H1 (cell line): ENCODE data around the gene ICE1. TPM values are rescaled to one million over a fixed set of nuclear protein-coding genes. Genes with fewer than 3 reads are reported as not detected.

Experiments used
- BCL11A ChIP-seq, 2 experiments: IDR thresholded peaks; one replicate each; pipeline ENCODE4 v1.6.1; 2011; ENCODE audit warnings: low read depth in 2 of 2, low read length in 2 of 2, mild to moderate bottlenecking in 2 of 2
- BRCA1 ChIP-seq: IDR thresholded peaks from 2 replicates; pipeline ENCODE4 v1.6.1; 2012; ENCODE audit warnings: low read depth, low read length, improper control_type of control experiment
- CTCF ChIP-seq, 3 experiments: IDR thresholded peaks; 1 replicate in 2 of 3; 2 replicates in 1 of 3; pipeline versions ENCODE4 v1.5.1 to v1.6.1; 2011; ENCODE audit warnings: low read length in 3 of 3, mild to moderate bottlenecking in 3 of 3, inconsistent platforms in 2 of 3, low read depth in 1 of 3, moderate library complexity in 1 of 3; ENCODE audit not compliant: insufficient read depth in 1 of 3; ENCODE audit errors: control extremely low read depth in 1 of 3
- EZH2 ChIP-seq: fragments of 200-600 bp; sonication (generic); IDR thresholded peaks from 2 replicates; pipeline ENCODE4 v1.7.1; 2012; ENCODE audit warnings: low read depth, mild to moderate bottlenecking, moderate library complexity, low read length, inconsistent platforms; ENCODE audit not compliant: severe bottlenecking
- HDAC6 ChIP-seq: IDR thresholded peaks from one replicate; pipeline ENCODE4 v1.7.1; 2012; ENCODE audit warnings: low read depth, mild to moderate bottlenecking, inconsistent platforms, low read length, moderate library complexity
- NRF1 ChIP-seq: IDR thresholded peaks from 2 replicates; pipeline ENCODE4 v1.6.1; 2011; ENCODE audit warnings: mild to moderate bottlenecking, low read depth, low read length, improper control_type of control experiment
- POLR2AphosphoS5 ChIP-seq: IDR thresholded peaks from 2 replicates; pipeline ENCODE4 v1.6.1; 2011; ENCODE audit warnings: low read depth, low read length
- SAP30 ChIP-seq: fragments of 300-600 bp; sonication (generic); IDR thresholded peaks from 2 replicates; pipeline ENCODE4 v1.7.1; 2012; ENCODE audit warnings: low read length, moderate library complexity, mild to moderate bottlenecking, inconsistent platforms; ENCODE audit not compliant: insufficient read depth, insufficient replicate concordance
- YY1 ChIP-seq: IDR thresholded peaks from 2 replicates; pipeline ENCODE4 v1.6.1; 2011; ENCODE audit warnings: low read depth, mild to moderate bottlenecking, low read length
- polyA plus RNA-seq, 7 experiments: library from polyadenylated mRNA; depleted of rRNA in 3 of 7; stranded (reverse) in 5 of 7; unstranded in 2 of 7; fragments of >200 nt in 5 of 7; fragments of 200-250 nt in 2 of 7; gene quantifications; 1 replicate in 5 of 7; 2 replicates in 1 of 7; 4 replicates in 1 of 7; pipeline versions ENCODE4 v1.2.1 to v1.2.3, GENCODE V29; 2011 to 2013; ENCODE audit warnings: missing spikeins in 2 of 7, mixed read lengths in 2 of 7
- total RNA-seq: library from RNA; stranded (reverse); fragmentation: NEBNext Ultra II Directional; extraction: Animal tissue kit (Norgen Biotek cat#: 25700); gene quantifications from 2 replicates; pipeline ENCODE4 v1.2.1, GENCODE V29; 2021

Gene ICE1
- total and polyA plus RNA-seq, 2 of the 8 experiments (the other 6 are each of a cell fraction or from before 2014, with no cell fraction given) = 11.8 to 53.9 TPM

DNA sequence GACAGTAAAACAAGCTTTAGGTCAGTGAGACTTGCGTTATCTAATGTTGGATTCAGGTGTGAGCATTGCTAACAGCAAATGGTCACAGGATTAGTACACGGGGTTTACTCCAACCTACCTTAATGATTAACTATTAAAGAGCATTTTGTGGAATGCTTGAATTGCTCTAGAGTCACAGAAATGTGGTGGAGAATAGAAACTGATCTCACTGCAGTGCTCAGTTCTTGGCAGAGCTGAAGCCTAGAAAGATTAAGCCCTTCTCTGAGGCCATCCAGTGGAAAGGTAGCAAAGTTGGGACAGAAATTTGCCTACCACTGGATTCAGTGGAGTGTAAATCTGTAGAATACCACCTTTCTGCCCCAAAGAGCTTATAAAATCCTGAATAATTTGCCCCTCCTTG lies 60.9 kb downstream of the ICE1 start (continued):
- TF ChIP-seq CTCF (IDR thresholded peaks at IDR 0.05; ENCODE audit: control extremely low read depth in 1 of 3, insufficient read depth in 1 of 3, low read depth in 1 of 3, low read length in 3 of 3) (no peak), BCL11A (IDR thresholded peaks at IDR 0.05; ENCODE audit: low read depth in 2 of 2, low read length in 2 of 2) (no peak), EZH2 (no peak), HDAC6 (no peak), NRF1 (no peak), POLR2AphosphoS5 (no peak), BRCA1 (no peak), SAP30 (no peak), YY1 (no peak)
